ENCODE measurements around the gene UBE2E2.

The UBE2E2 gene

GRCh38 chr3:23619705-23620637 lies 416.8 kb downstream of the UBE2E2 start:
- DNase-seq (ENCODE audit: insufficient read length, low spot score) (no peak), FAIRE-seq (no peak)
- no peak for TF ChIP-seq CTCF (IDR thresholded peaks at IDR 0.05; ENCODE audit: insufficient read depth, missing control alignments)

- FAIRE-seq (no peak), DNase-seq (ENCODE audit: insufficient read length, low spot score) (no peak)
- TF ChIP-seq CTCF (IDR thresholded peaks at IDR 0.05; ENCODE audit: insufficient read depth, missing control alignments) = no peak
Measured at GRCh38 chr3:23620638-23621015, 417.5 kb downstream of the UBE2E2 start.

- no peak for FAIRE-seq
- TF ChIP-seq CTCF (IDR thresholded peaks at IDR 0.05; ENCODE audit: insufficient read depth, missing control alignments) = no peak
Measured at GRCh38 chr3:23623844-23624243, 420.7 kb downstream of the UBE2E2 start.

GRCh38 chr3:23624305-23624704 lies 421.2 kb downstream of the UBE2E2 start:
- no peak for FAIRE-seq
- no peak for DNase-seq (ENCODE audit: insufficient read length, low spot score)
- TF ChIP-seq CTCF (IDR thresholded peaks at IDR 0.05; ENCODE audit: insufficient read depth, missing control alignments) = no peak

More at GRCh38 chr3:23623844-23624243, 420.7 kb downstream of the UBE2E2 start:
- DNase-seq (ENCODE audit: insufficient read length, low spot score) = no peak

- TF ChIP-seq CTCF (IDR thresholded peaks at IDR 0.05; ENCODE audit: insufficient read depth, missing control alignments) = no peak
- FAIRE-seq = no peak
- no peak for DNase-seq (ENCODE audit: insufficient read length, low spot score)
Measured at GRCh38 chr3:23626442-23626841, 423.3 kb downstream of the UBE2E2 start.

- FAIRE-seq (no peak), DNase-seq (ENCODE audit: insufficient read length, low spot score) (no peak)
- TF ChIP-seq CTCF (IDR thresholded peaks at IDR 0.05; ENCODE audit: insufficient read depth, missing control alignments) = no peak
Measured at GRCh38 chr3:23629181-23629894, 426.2 kb downstream of the UBE2E2 start.

Data from D721Med (cell line).